OCI-LY1 (cell line): ENCODE measurements around the gene WDR72.

Experiments used
- EZH2 ChIP-seq: fragments of 200-600 bp; sonication (generic), shearing (Covaris generic); IDR thresholded peaks from 2 replicates; pipeline ENCODE4 v1.8.0; 2017; ENCODE audit warnings: borderline replicate concordance, mixed run types, mild to moderate bottlenecking, antibody characterized with exemption, low read length, moderate library complexity, mixed read lengths
- TF ChIP-seq, protein P1 (sequence below): fragments of 200-600 bp; sonication (generic), shearing (Covaris generic); IDR thresholded peaks from 2 replicates; pipeline ENCODE4 v1.5.1; 2017; ENCODE audit warnings: mild to moderate bottlenecking, antibody characterized with exemption, low read length, moderate library complexity, mixed read lengths

DNA sequence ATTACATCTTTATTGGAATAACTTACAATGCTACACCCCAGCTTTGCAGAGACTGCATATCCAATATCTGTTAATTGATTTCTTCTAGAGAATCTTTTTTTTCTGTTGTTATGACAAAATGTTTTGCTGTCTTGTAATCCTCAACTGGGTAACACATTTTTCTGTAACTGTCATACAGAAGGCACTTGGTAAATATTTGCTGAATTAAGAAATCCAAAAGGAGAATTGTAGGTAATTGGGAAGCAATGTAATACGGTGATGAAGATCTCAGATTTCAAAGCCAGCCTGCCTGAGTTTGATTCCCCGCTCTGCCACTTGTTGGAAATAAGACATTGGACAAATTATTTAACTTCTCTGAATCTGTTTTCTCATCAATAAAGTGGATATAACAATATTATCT is 169.1 kb downstream of the WDR72 start:
- TF ChIP-seq, protein P1, sequence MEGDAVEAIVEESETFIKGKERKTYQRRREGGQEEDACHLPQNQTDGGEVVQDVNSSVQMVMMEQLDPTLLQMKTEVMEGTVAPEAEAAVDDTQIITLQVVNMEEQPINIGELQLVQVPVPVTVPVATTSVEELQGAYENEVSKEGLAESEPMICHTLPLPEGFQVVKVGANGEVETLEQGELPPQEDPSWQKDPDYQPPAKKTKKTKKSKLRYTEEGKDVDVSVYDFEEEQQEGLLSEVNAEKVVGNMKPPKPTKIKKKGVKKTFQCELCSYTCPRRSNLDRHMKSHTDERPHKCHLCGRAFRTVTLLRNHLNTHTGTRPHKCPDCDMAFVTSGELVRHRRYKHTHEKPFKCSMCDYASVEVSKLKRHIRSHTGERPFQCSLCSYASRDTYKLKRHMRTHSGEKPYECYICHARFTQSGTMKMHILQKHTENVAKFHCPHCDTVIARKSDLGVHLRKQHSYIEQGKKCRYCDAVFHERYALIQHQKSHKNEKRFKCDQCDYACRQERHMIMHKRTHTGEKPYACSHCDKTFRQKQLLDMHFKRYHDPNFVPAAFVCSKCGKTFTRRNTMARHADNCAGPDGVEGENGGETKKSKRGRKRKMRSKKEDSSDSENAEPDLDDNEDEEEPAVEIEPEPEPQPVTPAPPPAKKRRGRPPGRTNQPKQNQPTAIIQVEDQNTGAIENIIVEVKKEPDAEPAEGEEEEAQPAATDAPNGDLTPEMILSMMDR = no peak
- no peak for TF ChIP-seq EZH2
